Hepatocyte (in vitro differentiated cells): Measurements from ENCODE around the gene ALDH1L1. TPM values are rescaled to one million over a fixed set of nuclear protein-coding genes. Genes with fewer than 3 reads are reported as not detected.
A peak's percentile ranks its signal among the peaks of the same experiment; 100 is the strongest.

Source experiments
- DNase-seq: peaks from one replicate; pipeline ENCODE4 v3.0.0-alpha.2; 2016; ENCODE audit warnings: low spot score
- H2AFZ ChIP-seq: fragments of 200-600 bp; sonication (generic); 2 replicates; pipeline ENCODE4 v1.6.0; 2016; ENCODE audit warnings: antibody characterized with exemption, mild to moderate bottlenecking
- H3K27ac ChIP-seq: fragments of 200-600 bp; sonication (generic); 2 replicates; pipeline ENCODE4 v1.5.1; 2016; ENCODE audit warnings: mild to moderate bottlenecking
- H3K27me3 ChIP-seq: fragments of 200-600 bp; sonication (generic); 2 replicates; pipeline ENCODE4 v1.6.1; 2016
- H3K36me3 ChIP-seq: fragments of 200-600 bp; sonication (generic); replicated peaks from 2 replicates; pipeline ENCODE4 v1.5.1; 2016; ENCODE audit warnings: low read depth; ENCODE audit not compliant: insufficient read depth
- H3K4me1 ChIP-seq: fragments of 200-600 bp; sonication (generic); 2 replicates; pipeline ENCODE4 v1.5.1; 2016; ENCODE audit warnings: mild to moderate bottlenecking, moderate library complexity; ENCODE audit not compliant: insufficient read depth
- H3K4me2 ChIP-seq: fragments of 200-600 bp; sonication (generic); 2 replicates; pipeline ENCODE4 v1.6.0; 2016
- H3K4me3 ChIP-seq: fragments of 200-600 bp; sonication (generic); 2 replicates; pipeline ENCODE4 v1.5.1; 2016; ENCODE audit warnings: mild to moderate bottlenecking
- H3K79me2 ChIP-seq: fragments of 200-600 bp; sonication (generic); 2 replicates; pipeline ENCODE4 v1.6.0; 2017; ENCODE audit warnings: mild to moderate bottlenecking
- H3K9me2 ChIP-seq: fragments of 200-600 bp; sonication (generic); replicated peaks from 2 replicates; pipeline ENCODE4 v1.6.0; 2017; ENCODE audit warnings: mild to moderate bottlenecking; ENCODE audit not compliant: insufficient read depth
- H3K9me3 ChIP-seq: fragments of 200-600 bp; sonication (generic); 2 replicates; pipeline ENCODE4 v1.5.1; 2016; ENCODE audit warnings: low read depth, mild to moderate bottlenecking
- H4K20me1 ChIP-seq: fragments of 200-600 bp; sonication (generic); 2 replicates; pipeline ENCODE4 v1.6.0; 2016; ENCODE audit warnings: mild to moderate bottlenecking; ENCODE audit not compliant: insufficient read depth, poor library complexity, severe bottlenecking
- CTCF ChIP-seq: fragments of 200-600 bp; sonication (generic); IDR thresholded peaks from 2 replicates; pipeline ENCODE4 v1.5.1; 2016; ENCODE audit warnings: antibody characterized with exemption, mild to moderate bottlenecking; ENCODE audit not compliant: poor library complexity
- EZH2 ChIP-seq: fragments of 200-600 bp; sonication (generic); IDR thresholded peaks from 2 replicates; pipeline ENCODE4 v1.6.1; 2016; ENCODE audit warnings: antibody characterized with exemption, mild to moderate bottlenecking, borderline replicate concordance
- EZH2phosphoT487 ChIP-seq: fragments of 200-600 bp; sonication (generic); IDR thresholded peaks from one replicate; pipeline ENCODE4 v1.6.1; 2018; ENCODE audit warnings: antibody characterized with exemption, mild to moderate bottlenecking, low read depth, moderate library complexity; ENCODE audit not compliant: unreplicated experiment, severe bottlenecking
- WGBS: methylation state at CpG from one replicate; pipeline ENCODE4 v1.1.6; 2016; ENCODE audit warnings: low lambda C conversion rate; ENCODE audit errors: missing lambda C conversion rate; 5-methylcytosine and 5-hydroxymethylcytosine counted together
- polyA plus RNA-seq: library from polyadenylated mRNA; unstranded; fragments of >200 nt; fragmentation: Nextera tagmentation; extraction: Ambion mirVana; gene quantifications from 2 replicates; pipeline ENCODE4 v1.2.1, GENCODE V29; 2016
- total RNA-seq: library from RNA; depleted of rRNA; stranded (reverse); fragments of >200 nt; gene quantifications from 2 replicates; pipeline ENCODE4 v1.2.3, GENCODE V29; 2014

Gene ALDH1L1
- total and polyA plus RNA-seq, 2 experiments from 2014 or later, result 15.9 to 22.6 TPM

GRCh38 chr3:126151562-126152302 is 28.7 kb downstream of the ALDH1L1 start:
- Histone ChIP-seq H4K20me1 (no peaks in the 10 kb centered on the region), H2AFZ (no peak overlapping the region), H3K79me2 (no peaks in the 10 kb centered on the region), H3K27me3 (no peaks in the 10 kb centered on the region), H3K9me3 (no peaks in the 10 kb centered on the region), H3K9me2 (no peaks in the 10 kb centered on the region), H3K4me2 (no peak overlapping the region), H3K36me3 (no peaks in the 10 kb centered on the region), H3K27ac (no peak overlapping the region), H3K4me1 (no peaks in the 10 kb centered on the region), H3K4me3 (no peak overlapping the region)
- WGBS, result 90% methylated on average over 6 of the region's 6 CpGs
- TF ChIP-seq CTCF (no peak), EZH2 (no peak), EZH2phosphoT487 (no peak)
- DNase-seq, result peak; percentile 1

GRCh38 chr3:126149960-126150515 is 30.3 kb downstream of the ALDH1L1 start:
- Histone ChIP-seq H3K4me2 (no peak overlapping the region), H3K9me2 (no peaks in the 10 kb centered on the region), H3K79me2 (no peaks in the 10 kb centered on the region), H3K9me3 (no peaks in the 10 kb centered on the region), H3K36me3 (no peaks in the 10 kb centered on the region), H2AFZ (no peak overlapping the region), H4K20me1 (no peaks in the 10 kb centered on the region), H3K27me3 (no peaks in the 10 kb centered on the region), H3K4me3 (no peak overlapping the region), H3K27ac (no peak overlapping the region), H3K4me1 (no peaks in the 10 kb centered on the region)
- TF ChIP-seq CTCF, result no peak
- TF ChIP-seq EZH2, result no peak
- no peak for TF ChIP-seq EZH2phosphoT487
- 96% methylated on average over 7 of the region's 7 CpGs for WGBS
- peak; percentile 2 for DNase-seq

- Histone ChIP-seq H3K27me3 (no peaks in the 10 kb centered on the region), H3K9me3 (no peaks in the 10 kb centered on the region), H3K4me2 (no peak overlapping the region), H3K9me2 (no peaks in the 10 kb centered on the region), H3K4me3 (no peak overlapping the region), H3K4me1 (no peaks in the 10 kb centered on the region), H3K27ac (no peak overlapping the region), H3K79me2 (no peaks in the 10 kb centered on the region), H4K20me1 (no peaks in the 10 kb centered on the region), H3K36me3 (no peaks in the 10 kb centered on the region), H2AFZ (no peak overlapping the region)
- TF ChIP-seq EZH2phosphoT487 (no peak), EZH2 (no peak), CTCF (no peak)
- WGBS, result 97% methylated on average over 3 of the region's 3 CpGs
- no peak for DNase-seq
Observed at GRCh38 chr3:126149256-126149902, 31.0 kb downstream of the ALDH1L1 start.
